ENCODE results near the gene PTPRD.

GRCh38 chr9:10274988-10275387 lies 337.8 kb downstream of the PTPRD start:
- TF ChIP-seq CTCF (IDR thresholded peaks at IDR 0.05 in 4 of 5, conservative IDR thresholded peaks at IDR 0.05 in 1 of 5) (no peak), POLR2A (IDR thresholded peaks at IDR 0.05) (no peak)
